WTC11 (cell line): ENCODE results near the gene WNK1.

Experiments
- FOXP1 ChIP-seq: sonication (generic); formaldehyde crosslinking; IDR thresholded peaks from 2 replicates; pipeline ENCODE4 v1.8.0; 2022; ENCODE audit warnings: missing genetic modification reagents, mild to moderate bottlenecking, moderate library complexity, borderline replicate concordance
- MXD4 ChIP-seq: fragments of 250-450 bp; sonication (Bioruptor Pico); IDR thresholded peaks from 2 replicates; pipeline ENCODE4 v1.8.0; 2021; ENCODE audit warnings: mild to moderate bottlenecking, moderate library complexity, borderline replicate concordance
- MYBL2 ChIP-seq: sonication (generic); formaldehyde crosslinking; IDR thresholded peaks from 2 replicates; pipeline ENCODE4 v1.8.1; 2023; ENCODE audit warnings: mild to moderate bottlenecking, moderate library complexity, missing genetic modification reagents
- NFATC4 ChIP-seq: fragments of 250-450 bp; sonication (Bioruptor Pico); IDR thresholded peaks from 2 replicates; pipeline ENCODE4 v1.9.0; 2021; ENCODE audit warnings: mild to moderate bottlenecking
- RORB ChIP-seq: fragments of 250-450 bp; sonication (Bioruptor Pico); IDR thresholded peaks from 2 replicates; pipeline ENCODE4 v1.9.0; 2021; ENCODE audit warnings: mild to moderate bottlenecking
- SMAD3 ChIP-seq: sonication (generic); formaldehyde crosslinking; IDR thresholded peaks from 2 replicates; pipeline ENCODE4 v1.8.0; 2022; ENCODE audit warnings: missing genetic modification reagents, mild to moderate bottlenecking, borderline replicate concordance
- TF ChIP-seq, protein P1 (sequence below): fragments of 200-600 bp; IDR thresholded peaks from 2 replicates; pipeline ENCODE4 v1.8.0; 2022; ENCODE audit warnings: antibody characterized with exemption
- TF ChIP-seq, protein P2 (sequence below): sonication (generic); formaldehyde crosslinking; IDR thresholded peaks from 2 replicates; pipeline ENCODE4 v1.8.0; 2022; ENCODE audit warnings: mild to moderate bottlenecking, missing genetic modification reagents
- TF ChIP-seq, protein P3 (sequence below): sonication (generic); formaldehyde crosslinking; IDR thresholded peaks from 2 replicates; pipeline ENCODE4 v1.8.1; 2023; ENCODE audit warnings: mild to moderate bottlenecking, missing genetic modification reagents
- TF ChIP-seq, protein P4 (sequence below): sonication (generic); formaldehyde crosslinking; IDR thresholded peaks from 2 replicates; pipeline ENCODE4 v1.8.1; 2022; ENCODE audit warnings: low read depth, missing genetic modification reagents, borderline replicate concordance

DNA sequence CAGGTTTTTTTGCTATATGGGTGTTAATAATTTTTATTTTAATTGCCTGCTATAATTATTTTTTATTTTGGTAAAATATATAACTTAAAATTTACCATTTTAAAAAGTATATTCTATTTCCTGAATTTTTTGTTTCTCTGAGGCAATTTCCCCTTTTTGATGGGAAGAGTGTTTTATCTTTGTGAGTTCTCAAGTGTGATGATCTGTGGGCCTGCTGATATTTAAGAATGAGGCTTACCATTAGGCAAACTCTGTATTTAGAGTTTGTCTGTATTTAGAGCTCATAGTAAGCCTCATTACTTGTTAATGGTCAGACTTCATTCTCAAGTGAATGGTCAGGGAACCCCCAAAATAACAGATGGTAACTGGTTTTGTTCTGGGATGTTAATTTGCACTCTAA lies 48.0 kb downstream of the WNK1 start:
- TF ChIP-seq, protein P1, sequence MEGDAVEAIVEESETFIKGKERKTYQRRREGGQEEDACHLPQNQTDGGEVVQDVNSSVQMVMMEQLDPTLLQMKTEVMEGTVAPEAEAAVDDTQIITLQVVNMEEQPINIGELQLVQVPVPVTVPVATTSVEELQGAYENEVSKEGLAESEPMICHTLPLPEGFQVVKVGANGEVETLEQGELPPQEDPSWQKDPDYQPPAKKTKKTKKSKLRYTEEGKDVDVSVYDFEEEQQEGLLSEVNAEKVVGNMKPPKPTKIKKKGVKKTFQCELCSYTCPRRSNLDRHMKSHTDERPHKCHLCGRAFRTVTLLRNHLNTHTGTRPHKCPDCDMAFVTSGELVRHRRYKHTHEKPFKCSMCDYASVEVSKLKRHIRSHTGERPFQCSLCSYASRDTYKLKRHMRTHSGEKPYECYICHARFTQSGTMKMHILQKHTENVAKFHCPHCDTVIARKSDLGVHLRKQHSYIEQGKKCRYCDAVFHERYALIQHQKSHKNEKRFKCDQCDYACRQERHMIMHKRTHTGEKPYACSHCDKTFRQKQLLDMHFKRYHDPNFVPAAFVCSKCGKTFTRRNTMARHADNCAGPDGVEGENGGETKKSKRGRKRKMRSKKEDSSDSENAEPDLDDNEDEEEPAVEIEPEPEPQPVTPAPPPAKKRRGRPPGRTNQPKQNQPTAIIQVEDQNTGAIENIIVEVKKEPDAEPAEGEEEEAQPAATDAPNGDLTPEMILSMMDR, result no peak
- TF ChIP-seq, protein P2, sequence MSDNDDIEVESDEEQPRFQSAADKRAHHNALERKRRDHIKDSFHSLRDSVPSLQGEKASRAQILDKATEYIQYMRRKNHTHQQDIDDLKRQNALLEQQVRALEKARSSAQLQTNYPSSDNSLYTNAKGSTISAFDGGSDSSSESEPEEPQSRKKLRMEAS (CRISPR knock-in tag), result no peak
- TF ChIP-seq NFATC4 (CRISPR knock-in tag), result no peak
- TF ChIP-seq, protein P3, sequence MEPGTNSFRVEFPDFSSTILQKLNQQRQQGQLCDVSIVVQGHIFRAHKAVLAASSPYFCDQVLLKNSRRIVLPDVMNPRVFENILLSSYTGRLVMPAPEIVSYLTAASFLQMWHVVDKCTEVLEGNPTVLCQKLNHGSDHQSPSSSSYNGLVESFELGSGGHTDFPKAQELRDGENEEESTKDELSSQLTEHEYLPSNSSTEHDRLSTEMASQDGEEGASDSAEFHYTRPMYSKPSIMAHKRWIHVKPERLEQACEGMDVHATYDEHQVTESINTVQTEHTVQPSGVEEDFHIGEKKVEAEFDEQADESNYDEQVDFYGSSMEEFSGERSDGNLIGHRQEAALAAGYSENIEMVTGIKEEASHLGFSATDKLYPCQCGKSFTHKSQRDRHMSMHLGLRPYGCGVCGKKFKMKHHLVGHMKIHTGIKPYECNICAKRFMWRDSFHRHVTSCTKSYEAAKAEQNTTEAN (CRISPR knock-in tag), result no peak
- no peak for TF ChIP-seq MYBL2 (CRISPR knock-in tag)
- TF ChIP-seq, protein P4, sequence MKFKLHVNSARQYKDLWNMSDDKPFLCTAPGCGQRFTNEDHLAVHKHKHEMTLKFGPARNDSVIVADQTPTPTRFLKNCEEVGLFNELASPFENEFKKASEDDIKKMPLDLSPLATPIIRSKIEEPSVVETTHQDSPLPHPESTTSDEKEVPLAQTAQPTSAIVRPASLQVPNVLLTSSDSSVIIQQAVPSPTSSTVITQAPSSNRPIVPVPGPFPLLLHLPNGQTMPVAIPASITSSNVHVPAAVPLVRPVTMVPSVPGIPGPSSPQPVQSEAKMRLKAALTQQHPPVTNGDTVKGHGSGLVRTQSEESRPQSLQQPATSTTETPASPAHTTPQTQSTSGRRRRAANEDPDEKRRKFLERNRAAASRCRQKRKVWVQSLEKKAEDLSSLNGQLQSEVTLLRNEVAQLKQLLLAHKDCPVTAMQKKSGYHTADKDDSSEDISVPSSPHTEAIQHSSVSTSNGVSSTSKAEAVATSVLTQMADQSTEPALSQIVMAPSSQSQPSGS (CRISPR knock-in tag), result no peak
- TF ChIP-seq SMAD3 (CRISPR knock-in tag), result no peak
- no peak for TF ChIP-seq FOXP1
- TF ChIP-seq MXD4 (CRISPR knock-in tag), result no peak
- TF ChIP-seq RORB (CRISPR knock-in tag), result no peak
